ENCODE measurements around the gene DNTTIP2.

DNA sequence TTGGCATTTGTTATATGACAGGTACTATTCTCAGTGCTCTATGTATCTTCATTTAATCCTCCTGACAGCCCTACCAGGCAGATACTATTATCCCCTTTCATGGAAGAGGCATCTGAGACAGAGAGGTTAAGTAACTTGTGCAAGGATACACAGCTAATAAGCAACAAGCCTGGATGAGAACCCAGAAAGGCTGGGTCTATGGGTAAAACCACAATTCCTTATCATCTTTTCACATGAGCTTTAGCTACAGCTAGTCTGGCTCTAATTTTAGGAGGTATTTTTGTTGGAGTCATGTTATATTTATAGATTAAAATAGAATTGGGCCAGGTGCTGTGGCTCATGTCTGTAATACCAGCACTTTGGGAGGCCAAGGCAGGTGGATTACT is 27.7 kb downstream of the DNTTIP2 start:
- TF ChIP-seq, protein P1, sequence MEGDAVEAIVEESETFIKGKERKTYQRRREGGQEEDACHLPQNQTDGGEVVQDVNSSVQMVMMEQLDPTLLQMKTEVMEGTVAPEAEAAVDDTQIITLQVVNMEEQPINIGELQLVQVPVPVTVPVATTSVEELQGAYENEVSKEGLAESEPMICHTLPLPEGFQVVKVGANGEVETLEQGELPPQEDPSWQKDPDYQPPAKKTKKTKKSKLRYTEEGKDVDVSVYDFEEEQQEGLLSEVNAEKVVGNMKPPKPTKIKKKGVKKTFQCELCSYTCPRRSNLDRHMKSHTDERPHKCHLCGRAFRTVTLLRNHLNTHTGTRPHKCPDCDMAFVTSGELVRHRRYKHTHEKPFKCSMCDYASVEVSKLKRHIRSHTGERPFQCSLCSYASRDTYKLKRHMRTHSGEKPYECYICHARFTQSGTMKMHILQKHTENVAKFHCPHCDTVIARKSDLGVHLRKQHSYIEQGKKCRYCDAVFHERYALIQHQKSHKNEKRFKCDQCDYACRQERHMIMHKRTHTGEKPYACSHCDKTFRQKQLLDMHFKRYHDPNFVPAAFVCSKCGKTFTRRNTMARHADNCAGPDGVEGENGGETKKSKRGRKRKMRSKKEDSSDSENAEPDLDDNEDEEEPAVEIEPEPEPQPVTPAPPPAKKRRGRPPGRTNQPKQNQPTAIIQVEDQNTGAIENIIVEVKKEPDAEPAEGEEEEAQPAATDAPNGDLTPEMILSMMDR (IDR thresholded peaks at IDR 0.05; ENCODE audit: poor library complexity): no peak
- TF ChIP-seq EZH2phosphoT487 (IDR thresholded peaks at IDR 0.05; ENCODE audit: low read depth, severe bottlenecking, unreplicated experiment): no peak

Data from hepatocyte (in vitro differentiated cells).